LNCaP clone FGC (cell line): ENCODE measurements around the gene ELAVL3.

Experiments
- DNase-seq: peaks from one replicate; pipeline ENCODE4 v3.0.0-alpha.2; 2011; ENCODE audit warnings: low read depth
- H3K4me3 ChIP-seq: 2 replicates; pipeline ENCODE4 v1.5.1; 2011; ENCODE audit warnings: mild to moderate bottlenecking, low read depth, low read length, control low read depth
- CTCF ChIP-seq: IDR thresholded peaks from 2 replicates; pipeline ENCODE4 v1.5.1; 2012; ENCODE audit warnings: mild to moderate bottlenecking; ENCODE audit not compliant: control insufficient read depth, insufficient read depth; ENCODE audit errors: extremely low read depth

Gene ELAVL3

GRCh38 chr19:11421371-11422098 is 59.3 kb downstream of the ELAVL3 start:
- no peak overlapping the region for H3K4me3 ChIP-seq
- TF ChIP-seq CTCF: no peak
- no peak for DNase-seq

GRCh38 chr19:11420429-11421370 is 60.1 kb downstream of the ELAVL3 start:
- DNase-seq: no peak
- no peak overlapping the region for H3K4me3 ChIP-seq
- no peak for TF ChIP-seq CTCF

GRCh38 chr19:11418549-11419506 is 62.0 kb downstream of the ELAVL3 start, which contains the start of gene RGL3:
Gene RGL3, minus strand, starts transcription at chr19:11419314. Its CDS starts 36 bp downstream, at chr19:11419278.
- no peak for TF ChIP-seq CTCF
- no peak for DNase-seq
- no peak within 1 kb of the TSS for H3K4me3 ChIP-seq

DNA sequence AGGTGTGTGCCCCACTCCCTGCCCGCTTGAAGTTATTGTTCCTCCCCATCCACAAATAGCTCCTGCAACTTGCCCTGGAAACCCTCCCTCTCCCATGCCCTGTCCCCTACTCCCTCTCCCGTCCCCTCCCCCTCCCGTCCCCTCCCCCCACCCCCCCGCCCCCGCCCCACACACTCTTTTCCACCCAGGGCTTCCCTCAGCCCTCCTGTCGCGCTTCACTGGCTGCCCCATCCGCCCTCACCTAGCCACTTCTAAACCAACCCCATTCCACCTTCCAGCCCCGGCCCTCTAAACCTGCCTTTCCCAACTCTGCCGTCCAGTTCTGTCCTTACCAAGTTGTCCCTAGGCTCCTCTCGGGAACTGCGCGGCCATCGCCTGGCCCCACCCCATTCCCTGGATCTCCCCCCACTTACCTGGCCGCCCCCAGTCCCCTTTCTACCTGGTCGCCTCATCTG is 62.7 kb downstream of the ELAVL3 start:
- TF ChIP-seq CTCF: no peak
- no peak for DNase-seq
- H3K4me3 ChIP-seq: no peak overlapping the region

DNA sequence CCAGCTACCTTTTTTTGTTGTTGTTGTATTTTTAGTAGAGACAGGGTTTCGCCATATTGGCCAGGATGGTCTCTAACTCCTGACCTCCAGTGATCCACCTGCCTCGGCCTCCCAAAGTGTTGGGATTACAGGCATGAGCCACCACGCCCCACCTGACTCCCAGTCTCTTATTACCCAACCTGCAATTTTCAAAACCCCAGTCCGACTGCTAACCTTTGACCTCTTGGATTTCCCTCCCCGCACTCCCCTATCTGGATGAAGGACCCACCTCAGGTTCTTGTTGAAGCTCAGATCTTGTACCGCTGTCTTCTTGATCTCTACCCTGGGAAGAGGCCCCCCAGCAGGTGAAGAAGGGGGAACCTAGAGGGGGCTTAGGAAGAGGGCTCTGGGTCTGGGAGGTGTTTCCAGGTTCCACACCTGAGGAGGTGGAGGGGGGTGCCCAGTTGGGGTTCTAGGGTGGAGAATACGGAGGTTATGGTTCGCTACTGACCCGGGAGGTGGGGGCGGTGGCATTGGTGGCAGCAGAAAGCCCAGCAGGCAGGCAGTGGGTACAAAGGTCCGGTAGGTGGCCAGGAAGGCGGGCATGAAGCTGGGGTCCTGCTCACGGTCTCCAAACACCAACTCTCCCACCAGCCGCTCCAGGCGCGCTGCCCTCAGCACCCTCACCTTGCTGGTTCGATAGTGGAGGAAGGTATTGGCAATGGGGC is 64.3 kb downstream of the ELAVL3 start:
- H3K4me3 ChIP-seq: no peak overlapping the region
- TF ChIP-seq CTCF: no peak
- DNase-seq: no peak

DNA sequence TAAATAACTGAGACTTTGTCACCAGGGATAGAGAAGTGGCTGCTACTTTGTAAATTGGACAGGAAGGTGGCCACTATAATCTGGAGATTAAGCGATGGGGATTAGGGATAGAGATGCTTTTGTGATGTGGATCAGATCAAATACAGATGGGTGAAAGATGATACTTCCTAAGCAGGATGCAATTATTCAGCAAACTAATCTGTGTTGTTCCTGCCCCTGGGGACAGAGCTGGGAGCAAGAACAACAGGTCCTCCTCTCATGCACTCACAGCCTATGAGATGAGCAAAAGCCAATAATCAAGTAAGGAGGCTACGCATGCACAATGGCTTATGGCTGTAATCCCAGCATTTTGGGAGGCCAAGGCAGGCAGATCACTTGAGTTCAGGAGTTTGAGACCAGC is 66.3 kb downstream of the ELAVL3 start:
- TF ChIP-seq CTCF: no peak
- no peak for DNase-seq
- no peak overlapping the region for H3K4me3 ChIP-seq
